Measurements from ENCODE around the gene ZSCAN12. TPM values are rescaled to one million over a fixed set of nuclear protein-coding genes. Genes with fewer than 3 reads are reported as not detected.

ZSCAN12 gene
- total RNA-seq, 1 experiment from 2014 or later, result 0.81 TPM

GRCh38 chr6:28384143-28384533, 15.4 kb downstream of the ZSCAN12 start:
- Histone ChIP-seq H3K4me1 (ENCODE audit: control insufficient read depth in 1 of 2, insufficient read depth in 2 of 2, low read length in 2 of 2) (peaks cover 7 to 17% of the 10 kb centered on the region in 2 experiments; a peak in 3 of 4 replicates), H3K27ac (ENCODE audit: low read depth, low read length) (peak overlapping the region; percentile 73), H2AFZ (ENCODE audit: low read depth, low read length, poor library complexity, severe bottlenecking) (peak overlapping the region; percentile 55), H3K36me3 (ENCODE audit: control insufficient read depth in 1 of 2, insufficient read depth in 2 of 2, low read length in 2 of 2) (no peaks in the 10 kb centered on the region), H3K79me2 (ENCODE audit: insufficient read depth, low read length) (no peaks in the 10 kb centered on the region), H4K20me1 (ENCODE audit: insufficient read depth) (no peaks in the 10 kb centered on the region), H3K9me3 (ENCODE audit: control insufficient read depth in 1 of 2, insufficient read depth in 1 of 2, low read depth in 1 of 2, low read length in 2 of 2) (no peaks in the 10 kb centered on the region; a peak in 1 of 4 replicates), H3K27me3 (ENCODE audit: insufficient read depth, low read length) (no peaks in the 10 kb centered on the region), H3K4me2 (ENCODE audit: low read length) (peak overlapping the region; percentile 82), H3K4me3 (replicated peaks in 1 of 2; ENCODE audit: low read depth in 1 of 2, low read length in 2 of 2) (peak overlapping the region in 1 of 2 experiments; percentile 55; a peak in 1 of 4 replicates), H3K9me2 (ENCODE audit: insufficient read depth) (no peaks in the 10 kb centered on the region), H3K9ac (ENCODE audit: low read length) (no peak overlapping the region)
- no TSS peak for BruUV-seq (replicated peaks)
- TF ChIP-seq FOSL1 (IDR thresholded peaks at IDR 0.05; ENCODE audit: low read depth) (no peak), REST (IDR thresholded peaks at IDR 0.05; ENCODE audit: low read depth) (no peak), POLR2A (IDR thresholded peaks at IDR 0.05; ENCODE audit: borderline replicate concordance, extremely low read depth, insufficient read depth, insufficient read length) (no peak)
- CTCF ChIA-PET, result interaction anchor here (0.6 to 2.6 kb wide), 11 partner anchors 9 to 489 kb away, joined by 3 to 20 read pairs (median 3); partner anchors contain the start of genes ZSCAN16, ZSCAN26 and ZSCAN31
- intact Hi-C loops (cut with micrococcal nuclease), result no loop called here
- DNase-seq (ENCODE audit: low read depth, low spot score) (no peak), ATAC-seq (no peak)
- RAD21 ChIA-PET (ENCODE audit: low non-redundant PET in 1 of 2, low total read pairs in 2 of 2, uncharacterized antibody in 2 of 2, unreplicated experiment in 2 of 2), result interaction anchor here in 1 of 2 experiments (1.1 kb wide), 1 partner anchor 243 kb away, joined by 3 read pairs; the partner anchor contains the start of gene ZKSCAN8
- POLR2A ChIA-PET, result interaction anchor here (0.9 to 1.6 kb wide), 5 partner anchors 13 to 630 kb away, joined by 3 to 14 read pairs (median 4); partner anchors contain the start of gene ZKSCAN8
